WI38 (cell line): Measurements from ENCODE around the gene DTNB.
"Not testable (repeated sequence)": the region's sequence is repeated elsewhere in the genome, so short reads cannot be mapped to it uniquely, and the experiment has no call there.

Experiments used
- H3K4me3 ChIP-seq: 2 replicates; pipeline ENCODE4 v1.5.1; 2011; ENCODE audit warnings: low read depth, mild to moderate bottlenecking, control low read depth, low read length
- CTCF ChIP-seq: IDR thresholded peaks from 2 replicates; pipeline ENCODE4 v1.5.1; 2012; ENCODE audit warnings: low read depth, mild to moderate bottlenecking, control low read depth, low read length

The DTNB gene

GRCh38 chr2:25559148-25559547 lies 114.2 kb downstream of the DTNB start:
- no peak overlapping the region for H3K4me3 ChIP-seq
- TF ChIP-seq CTCF = no peak

DNA sequence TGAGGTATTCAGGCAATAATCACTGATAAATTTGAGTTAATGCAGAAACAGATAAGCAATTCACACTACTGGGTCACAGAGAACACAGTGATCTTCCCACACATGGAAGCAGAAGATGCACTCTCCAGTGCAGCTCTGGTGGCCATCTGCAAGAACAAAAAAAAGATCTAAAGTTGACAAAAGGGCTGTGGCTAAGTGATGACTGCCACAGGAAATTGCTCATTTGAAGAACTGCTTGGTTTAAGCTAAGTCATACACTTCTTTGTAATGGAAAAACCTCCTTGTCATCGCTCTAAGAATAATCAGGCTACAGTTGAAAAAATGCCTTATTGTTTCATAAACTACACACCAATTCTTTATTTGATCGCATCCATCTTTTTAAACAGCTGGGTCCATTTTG lies 115.1 kb downstream of the DTNB start:
- no peak for TF ChIP-seq CTCF
- no peak overlapping the region for H3K4me3 ChIP-seq

DNA sequence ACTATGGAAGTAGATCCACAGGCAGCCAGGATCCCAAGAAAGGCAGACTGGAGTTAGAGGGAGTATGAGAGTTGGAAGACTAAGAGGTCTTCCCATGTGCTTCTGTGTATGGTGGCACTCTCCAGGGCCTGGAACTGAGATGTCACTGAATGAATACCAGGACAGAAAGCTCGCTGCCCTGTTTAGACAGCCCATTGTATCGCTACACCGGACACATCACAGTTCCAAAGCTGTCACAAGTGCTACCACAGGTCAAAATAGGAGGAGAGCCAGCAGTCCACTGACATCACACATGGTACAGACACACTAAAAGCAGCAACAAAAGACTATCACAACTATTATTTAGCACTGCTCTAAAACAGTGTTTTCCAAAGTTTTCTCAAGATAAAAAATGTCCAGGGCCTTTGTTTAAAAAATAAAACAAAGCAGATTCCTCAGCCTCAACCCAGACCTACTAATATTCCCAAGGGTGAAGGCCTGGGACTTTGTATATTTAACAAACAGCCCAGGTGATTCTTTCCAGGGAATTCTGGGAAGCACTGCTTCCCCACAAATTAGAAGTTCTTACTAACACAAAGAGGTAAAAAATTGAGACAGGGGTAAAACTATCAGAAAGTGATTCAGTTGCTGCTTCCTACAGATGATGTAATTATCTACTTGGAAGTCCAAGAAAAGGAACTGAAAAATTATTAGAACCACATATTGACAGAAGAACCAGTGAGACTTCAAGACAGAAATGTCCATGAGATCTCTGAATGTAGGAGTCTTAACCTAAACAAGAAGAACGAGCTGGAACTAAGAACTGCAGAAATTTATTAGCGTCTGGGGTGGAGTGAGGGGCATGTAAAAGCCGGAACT lies 116.0 kb downstream of the DTNB start:
- TF ChIP-seq CTCF = no peak
- H3K4me3 ChIP-seq = no peak overlapping the region

DNA sequence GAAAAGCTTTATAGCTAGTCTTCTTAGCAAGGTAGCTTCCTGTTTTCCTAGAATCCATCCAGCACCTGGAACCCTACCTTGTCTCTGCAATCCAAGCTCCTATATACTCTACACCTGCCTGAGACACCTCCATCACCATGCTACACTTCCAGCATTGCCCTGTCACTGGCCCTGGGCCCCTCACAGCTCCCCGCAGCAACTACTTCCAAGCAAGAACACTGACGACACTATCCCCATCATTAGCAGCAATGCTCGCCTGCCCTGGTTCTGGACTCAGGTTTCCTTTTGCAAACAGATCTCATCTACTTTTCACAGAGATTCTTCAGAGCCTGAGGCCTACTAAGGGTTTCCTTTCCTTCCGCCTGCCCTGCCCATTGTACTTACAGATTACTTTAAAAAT lies 121.1 kb downstream of the DTNB start:
- no peak for TF ChIP-seq CTCF
- no peak overlapping the region for H3K4me3 ChIP-seq

DNA sequence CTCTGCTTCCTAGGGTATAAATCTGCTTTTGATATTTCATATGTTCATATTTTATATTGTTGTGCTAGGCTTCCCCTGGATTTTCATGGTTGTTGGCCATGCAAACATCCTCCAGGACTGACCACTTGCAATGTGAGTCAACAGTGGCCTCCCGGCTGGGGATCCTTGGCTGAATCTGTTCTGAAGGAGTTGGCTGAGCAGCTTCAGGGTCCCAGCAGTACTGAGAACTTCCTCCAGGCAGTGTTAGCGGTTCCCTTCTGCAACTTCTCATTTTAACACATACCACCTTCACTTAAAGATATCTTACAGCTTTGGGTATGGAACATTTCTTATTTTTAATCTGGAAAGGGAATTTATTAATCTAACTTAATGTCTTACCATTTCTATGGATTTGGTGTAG lies 122.1 kb downstream of the DTNB start:
- H3K4me3 ChIP-seq = no peak overlapping the region
- no peak for TF ChIP-seq CTCF

GRCh38 chr2:25549571-25549970 lies 123.8 kb downstream of the DTNB start:
- H3K4me3 ChIP-seq = not testable (repeated sequence)

GRCh38 chr2:25548601-25549000 lies 124.8 kb downstream of the DTNB start:
- TF ChIP-seq CTCF = no peak
- H3K4me3 ChIP-seq = no peak overlapping the region

GRCh38 chr2:25546852-25547251 lies 126.5 kb downstream of the DTNB start:
- no peak for TF ChIP-seq CTCF
- H3K4me3 ChIP-seq = no peak overlapping the region
